GM19372 (cell line): ENCODE results near the gene ATP2C2.
"Not testable (repeated sequence)": the region's sequence is repeated elsewhere in the genome, so short reads cannot be mapped to it uniquely, and the experiment has no call there.

Source experiments
- ATAC-seq: cut with Tn5 transposase; IDR thresholded peaks from one replicate; pipeline ENCODE4 v1.9.1; 2021; ENCODE audit warnings: mild to moderate bottlenecking, low read depth, moderate library complexity; ENCODE audit not compliant: unreplicated experiment

ATP2C2 gene

GRCh38 chr16:84446596-84447392 is 78.5 kb downstream of the ATP2C2 start:
- ATAC-seq, result no peak

- ATAC-seq, result no peak
Observed at GRCh38 chr16:84448444-84448843, 80.1 kb downstream of the ATP2C2 start.

- ATAC-seq, result no peak
Observed at GRCh38 chr16:84449156-84450140, 81.1 kb downstream of the ATP2C2 start.

GRCh38 chr16:84450176-84450865 is 82.0 kb downstream of the ATP2C2 start:
- no peak for ATAC-seq

- ATAC-seq, result not testable (repeated sequence)
Observed at GRCh38 chr16:84451010-84451676, 82.8 kb downstream of the ATP2C2 start.

GRCh38 chr16:84451781-84452180 is 83.4 kb downstream of the ATP2C2 start:
- no peak for ATAC-seq

GRCh38 chr16:84453061-84453752 is 84.9 kb downstream of the ATP2C2 start:
- ATAC-seq, result no peak

GRCh38 chr16:84454611-84455010 is 86.3 kb downstream of the ATP2C2 start:
- no peak for ATAC-seq

- ATAC-seq, result no peak
Observed at GRCh38 chr16:84455031-84455430, 86.7 kb downstream of the ATP2C2 start.

- no peak for ATAC-seq
Observed at GRCh38 chr16:84458606-84459532, 90.5 kb downstream of the ATP2C2 start.

GRCh38 chr16:84459533-84459894 is 91.2 kb downstream of the ATP2C2 start:
- ATAC-seq, result no peak

- no peak for ATAC-seq
Observed at GRCh38 chr16:84459941-84460405, 91.6 kb downstream of the ATP2C2 start.

- no peak for ATAC-seq
Observed at GRCh38 chr16:84460406-84461028, 92.2 kb downstream of the ATP2C2 start.

- no peak for ATAC-seq
Observed at GRCh38 chr16:84461029-84461412, 92.7 kb downstream of the ATP2C2 start.

- ATAC-seq, result no peak
Observed at GRCh38 chr16:84461413-84462295, 93.3 kb downstream of the ATP2C2 start.

GRCh38 chr16:84462296-84463210 is 94.2 kb downstream of the ATP2C2 start:
- ATAC-seq, result no peak
